GM21423 (cell line): ENCODE results near the gene PNPLA8.
"Not testable (repeated sequence)": the region's sequence is repeated elsewhere in the genome, so short reads cannot be mapped to it uniquely, and the experiment has no call there.

Experiments used
- ATAC-seq: cut with Tn5 transposase; IDR thresholded peaks from one replicate; pipeline ENCODE4 v1.9.1; 2021; ENCODE audit warnings: mild to moderate bottlenecking, moderate library complexity; ENCODE audit not compliant: unreplicated experiment

The PNPLA8 gene

DNA sequence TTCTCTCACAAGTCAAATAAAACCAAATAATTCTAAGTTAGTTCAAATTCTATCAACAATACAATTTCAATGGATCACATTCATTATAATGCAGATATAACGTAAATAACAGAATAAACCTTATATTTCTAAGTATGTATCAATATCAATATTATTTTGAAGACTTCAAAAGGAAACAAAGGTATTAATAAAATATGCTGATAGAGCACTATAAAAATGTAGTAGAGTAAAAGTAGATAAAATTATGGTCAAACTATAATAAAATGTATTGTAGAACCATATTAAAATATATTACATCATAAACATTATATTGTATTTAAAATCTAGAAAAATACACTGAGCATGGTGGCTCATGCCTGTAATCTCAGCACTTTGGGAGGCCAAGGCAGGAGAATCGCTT, 46.2 kb downstream of the PNPLA8 start:
- ATAC-seq, result no peak

DNA sequence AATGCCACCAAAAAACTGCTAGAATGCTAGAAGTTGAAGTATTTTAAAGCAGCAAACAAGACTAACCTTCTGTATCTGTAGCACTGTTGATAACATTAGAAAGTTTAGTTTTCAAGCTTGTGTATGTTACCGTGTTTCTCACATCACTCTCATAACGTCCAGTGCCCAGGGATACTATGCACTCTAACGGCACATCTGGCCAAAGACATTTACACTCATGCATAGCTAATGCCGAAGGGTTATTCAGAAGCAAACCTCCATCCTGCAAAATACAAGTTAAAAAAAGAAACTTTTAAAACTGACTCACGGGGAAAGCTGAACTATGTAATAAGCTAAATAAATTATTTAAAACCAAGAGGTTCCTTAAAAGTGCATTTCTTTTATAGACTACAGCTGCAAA, 46.8 kb downstream of the PNPLA8 start:
- ATAC-seq, result no peak

DNA sequence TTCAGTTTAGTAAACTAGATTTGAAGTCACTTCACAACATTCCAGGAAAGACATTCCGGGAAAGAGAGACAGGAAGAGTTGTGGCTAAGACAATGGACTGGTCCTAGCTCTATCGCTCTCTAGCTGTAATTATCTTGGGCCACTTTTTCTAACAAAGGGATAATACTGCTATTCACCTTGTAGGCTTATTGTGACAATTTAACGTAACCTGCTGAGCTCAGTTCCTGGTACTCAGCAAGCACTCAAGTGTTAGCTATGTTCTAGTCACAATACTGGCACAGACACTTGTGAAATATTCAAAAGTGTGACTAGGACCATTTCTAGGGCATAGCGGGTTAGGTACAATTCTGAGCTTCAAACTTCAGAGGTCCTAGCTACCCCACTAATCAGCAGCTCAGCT, 57.7 kb downstream of the PNPLA8 start:
- ATAC-seq, result no peak

DNA sequence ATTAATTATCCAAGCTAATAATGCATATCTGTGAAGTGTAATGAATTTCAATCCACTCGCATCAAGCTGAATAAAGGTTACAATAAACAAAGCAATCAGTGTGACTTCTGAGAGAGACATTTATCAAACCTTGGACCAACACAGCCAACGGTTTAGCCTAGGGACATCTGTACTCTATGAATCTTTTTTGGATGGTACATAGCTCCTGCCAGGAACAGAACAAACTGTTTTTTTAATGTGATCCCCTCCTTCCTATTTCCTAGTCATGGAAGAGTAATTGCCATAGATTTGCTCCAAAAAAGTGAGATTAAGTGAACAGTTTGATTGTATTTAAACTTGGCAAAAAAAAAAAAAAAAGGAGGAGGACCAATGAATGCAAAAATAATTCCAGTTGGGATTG, 58.5 kb downstream of the PNPLA8 start:
- no peak for ATAC-seq

DNA sequence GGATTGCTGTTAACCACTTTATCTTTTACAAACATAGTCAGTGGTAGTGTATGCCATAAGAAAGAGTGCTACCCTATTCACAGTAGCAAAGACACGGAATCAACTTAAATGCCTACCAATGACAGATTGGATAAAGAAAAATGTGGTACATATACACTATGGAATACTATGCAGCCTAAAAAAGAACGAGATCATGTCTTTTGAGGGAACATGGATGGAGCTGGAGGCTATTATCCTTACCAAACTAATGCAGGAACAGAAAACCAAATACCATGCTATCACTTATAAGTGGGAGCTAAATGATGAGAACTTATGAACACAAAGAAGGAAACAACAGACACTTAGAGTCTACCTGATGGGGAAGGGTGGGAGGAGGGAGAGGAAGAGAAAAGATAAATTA, 59.6 kb downstream of the PNPLA8 start:
- ATAC-seq, result not testable (repeated sequence)

DNA sequence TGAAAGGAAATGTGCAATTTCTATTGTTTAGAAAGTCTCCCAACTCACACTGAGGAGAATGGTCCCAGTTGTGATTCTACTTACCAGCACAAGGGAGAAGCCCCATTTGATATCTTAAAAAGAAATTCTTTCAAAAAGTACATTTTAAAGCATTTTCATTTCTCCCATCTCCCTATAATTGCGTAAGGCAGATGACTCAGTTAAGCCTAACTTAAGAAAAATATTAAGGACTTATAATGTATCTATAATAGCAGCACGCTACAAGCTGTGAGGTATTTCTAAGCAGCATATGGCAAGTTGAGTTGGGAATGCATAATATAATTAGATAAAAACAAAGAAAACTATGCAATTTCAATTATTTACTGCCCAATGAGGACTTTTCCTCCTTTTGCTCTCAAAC, 61.2 kb downstream of the PNPLA8 start:
- no peak for ATAC-seq

DNA sequence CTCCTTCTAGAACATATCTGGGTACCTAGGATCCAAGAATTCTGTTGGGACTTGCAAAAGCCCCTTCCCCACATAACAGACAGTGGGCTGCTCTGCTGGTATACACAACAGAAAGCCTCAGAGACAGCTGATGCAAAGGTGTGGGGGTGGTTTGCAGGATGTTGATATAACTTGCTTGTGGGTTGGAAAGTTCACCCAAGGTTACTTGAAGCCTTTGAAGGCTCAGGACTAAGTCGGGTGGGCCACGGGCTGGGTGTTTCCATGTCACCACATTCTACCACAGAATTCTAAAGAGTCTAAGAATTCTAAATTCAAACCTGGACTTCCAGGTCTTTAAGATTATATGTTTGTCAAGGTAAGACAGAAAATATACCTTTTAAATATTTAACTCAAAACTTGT, 62.3 kb downstream of the PNPLA8 start:
- no peak for ATAC-seq

DNA sequence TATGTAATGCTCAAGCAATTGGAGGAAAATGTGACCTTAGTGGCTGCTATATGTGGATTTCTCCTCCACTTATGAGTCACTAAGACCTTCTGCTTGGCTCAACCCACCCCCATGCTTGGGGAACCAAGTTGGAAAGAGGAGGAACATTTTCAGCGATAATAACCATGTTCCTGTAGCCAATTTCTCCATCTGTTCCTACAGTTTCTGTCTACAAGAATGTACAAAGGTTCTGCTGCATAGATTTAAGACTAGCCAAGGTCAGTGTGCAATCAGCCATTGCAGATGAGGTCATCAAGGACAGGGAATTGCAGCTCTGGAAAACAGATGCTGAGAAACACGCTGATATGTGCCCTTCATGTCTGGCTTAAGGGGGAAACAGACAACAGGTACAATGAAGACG, 64.1 kb downstream of the PNPLA8 start:
- no peak for ATAC-seq

DNA sequence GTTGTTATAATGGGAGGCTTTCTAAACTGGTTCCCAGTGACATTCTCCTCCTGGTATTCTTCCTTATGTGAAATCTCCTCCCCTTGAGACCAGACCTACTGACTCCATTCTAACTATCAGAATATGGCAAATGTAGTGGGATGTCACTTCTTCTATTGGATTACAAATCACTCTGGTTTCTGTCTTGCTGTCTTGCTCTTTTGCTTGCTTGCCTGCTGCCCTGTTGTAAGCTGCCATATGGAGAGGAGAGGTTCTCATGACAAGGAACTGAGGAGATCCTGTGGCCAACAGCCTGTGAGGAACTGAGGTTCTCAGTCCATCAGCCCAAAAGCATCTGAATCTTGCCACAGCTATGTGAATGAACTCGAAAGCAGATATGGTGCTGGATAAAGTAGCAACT, 65.0 kb downstream of the PNPLA8 start:
- ATAC-seq, result no peak

DNA sequence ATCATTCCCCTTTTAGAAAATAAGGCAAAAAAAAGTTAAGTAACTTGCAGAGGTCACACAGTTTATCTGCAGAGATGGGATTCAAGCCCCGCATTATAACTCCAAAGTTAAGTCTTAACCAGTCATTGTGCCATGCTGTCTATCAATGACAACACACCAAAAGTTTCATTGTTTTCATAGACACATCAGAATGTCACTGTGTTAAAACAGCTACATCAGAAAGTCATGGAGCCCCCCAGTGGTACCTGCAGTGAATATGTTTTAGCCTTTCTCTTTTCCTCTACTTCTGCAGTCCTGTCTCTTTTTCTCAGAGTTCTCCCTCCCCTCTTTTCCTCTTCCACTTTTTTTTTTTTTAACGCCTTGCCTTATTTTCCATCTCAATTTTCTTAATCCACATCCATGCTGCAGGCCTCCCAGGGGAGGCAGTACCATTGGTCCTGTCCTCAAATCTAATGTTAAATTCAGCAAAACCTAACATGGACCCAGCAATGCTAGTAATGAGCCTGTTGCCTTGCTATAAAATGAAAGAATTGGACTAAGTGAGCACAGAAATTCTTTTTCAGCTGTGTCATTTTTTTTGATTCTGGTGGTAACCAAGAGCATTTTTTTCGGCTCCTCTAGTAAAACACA, 65.9 kb downstream of the PNPLA8 start:
- ATAC-seq, result no peak

DNA sequence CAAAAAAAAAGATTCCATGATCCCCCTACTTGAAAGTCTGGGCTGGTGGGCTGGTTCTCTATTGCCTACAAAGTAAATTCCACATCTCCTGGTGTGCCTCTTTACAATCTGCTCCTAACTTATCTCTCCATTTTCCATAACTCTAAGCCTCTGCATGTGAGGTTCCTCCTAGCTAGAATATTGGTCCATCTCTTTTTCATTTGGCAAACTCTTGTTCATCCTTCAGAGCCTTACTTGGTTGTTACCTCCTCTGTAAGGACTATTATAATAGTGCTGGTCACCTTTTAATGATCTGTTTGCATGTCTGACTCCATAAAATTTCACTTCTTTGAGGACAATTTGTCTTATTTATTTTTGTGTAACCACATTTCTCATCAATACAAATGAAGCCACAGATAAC, 68.1 kb downstream of the PNPLA8 start:
- ATAC-seq, result no peak

DNA sequence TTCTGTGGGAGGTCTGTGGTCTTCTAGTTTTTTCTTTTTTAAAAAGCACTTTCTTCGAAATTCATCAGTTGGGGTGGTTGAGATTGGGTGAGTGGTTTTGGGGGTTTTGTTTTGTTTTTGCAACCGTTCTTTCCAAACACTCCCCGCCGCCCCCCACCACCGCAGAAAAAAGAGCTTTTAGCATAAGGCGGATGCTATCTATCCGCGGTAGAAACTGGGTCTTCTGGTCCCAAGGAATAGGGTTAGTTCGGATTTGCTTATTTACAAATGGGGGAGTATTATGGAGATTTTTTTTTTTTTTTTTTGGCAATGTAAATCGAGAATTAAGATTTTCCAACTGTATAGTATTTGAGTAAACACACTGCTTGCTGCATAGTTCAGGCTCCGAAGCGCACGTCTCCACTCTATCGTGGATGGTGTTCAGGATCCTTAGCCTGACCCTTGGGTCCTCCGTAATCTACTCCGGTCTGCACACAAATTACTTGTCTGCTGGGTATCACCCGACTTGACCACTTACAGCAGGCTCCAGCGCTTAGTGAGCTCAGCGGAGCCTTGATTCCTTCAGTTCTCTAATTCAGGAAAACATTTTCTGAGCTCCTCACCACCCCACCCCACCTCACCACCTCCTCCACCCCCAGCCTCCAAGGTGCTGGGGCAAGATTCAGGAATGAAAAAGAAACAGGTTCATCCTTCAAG, 68.9 kb downstream of the PNPLA8 start:
- no peak for ATAC-seq

DNA sequence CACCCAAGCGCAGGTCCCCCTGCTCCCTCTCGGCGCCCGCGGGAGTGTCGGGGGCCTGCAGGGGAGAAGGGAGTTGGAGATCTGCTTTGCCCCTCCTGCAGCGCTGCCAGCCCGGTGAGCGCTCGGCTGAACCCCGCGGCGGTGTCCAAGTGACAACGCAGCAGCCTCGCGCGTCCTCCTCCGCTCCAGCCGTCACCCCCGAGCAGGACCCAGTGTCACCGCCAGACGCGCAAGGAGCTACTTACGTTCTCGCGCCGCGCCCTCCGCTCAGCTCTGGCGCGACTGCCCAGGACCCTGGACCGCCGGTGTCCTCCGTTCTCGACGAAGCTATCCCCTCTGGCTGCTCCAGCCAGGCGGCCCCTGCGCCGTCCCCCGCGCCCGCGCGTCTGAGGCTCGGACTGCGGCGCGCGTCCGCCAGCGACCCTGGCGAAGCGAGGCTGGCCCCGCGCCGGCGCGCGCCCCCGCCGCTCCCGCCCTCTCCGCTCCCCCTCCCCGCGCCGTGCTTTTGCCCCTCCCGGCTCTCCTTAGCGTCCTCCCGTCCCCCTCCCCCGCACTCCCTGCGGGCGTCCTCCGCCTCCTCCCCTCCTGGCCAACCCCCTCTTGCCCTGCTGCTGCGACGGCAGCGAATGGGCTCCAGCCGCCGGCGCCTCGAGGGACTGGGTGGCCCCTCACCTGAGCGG, 69.8 kb downstream of the PNPLA8 start, which contains the start of gene NRCAM:
TSS of gene NRCAM (minus strand) at position 439 of the 680 bp plus-strand sequence. CDS start 216,372 bp downstream, outside the sequence.
- no peak for ATAC-seq

DNA sequence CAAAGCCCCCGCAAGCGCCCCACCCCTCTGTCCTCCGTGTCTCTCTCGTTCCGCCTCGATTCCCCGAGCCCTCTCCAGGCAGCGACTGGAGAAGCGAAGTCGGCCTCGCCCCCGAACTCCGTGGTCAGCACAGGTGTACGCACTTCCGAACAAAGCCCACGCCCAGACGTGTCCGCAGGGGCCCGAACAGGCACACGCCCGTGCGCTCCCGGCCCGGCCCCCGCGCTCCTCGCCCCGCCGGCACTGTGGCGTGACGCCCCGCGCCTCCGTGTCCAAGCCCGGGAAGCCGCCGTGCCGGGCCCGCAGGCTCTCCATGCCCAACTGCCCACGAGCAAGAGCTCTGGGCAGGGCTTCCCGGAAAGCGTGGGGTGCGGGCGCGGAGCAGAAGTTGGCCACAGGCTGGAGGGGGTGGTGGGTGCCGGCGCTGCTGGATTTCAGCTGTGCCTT, 70.4 kb downstream of the PNPLA8 start:
- no peak for ATAC-seq

DNA sequence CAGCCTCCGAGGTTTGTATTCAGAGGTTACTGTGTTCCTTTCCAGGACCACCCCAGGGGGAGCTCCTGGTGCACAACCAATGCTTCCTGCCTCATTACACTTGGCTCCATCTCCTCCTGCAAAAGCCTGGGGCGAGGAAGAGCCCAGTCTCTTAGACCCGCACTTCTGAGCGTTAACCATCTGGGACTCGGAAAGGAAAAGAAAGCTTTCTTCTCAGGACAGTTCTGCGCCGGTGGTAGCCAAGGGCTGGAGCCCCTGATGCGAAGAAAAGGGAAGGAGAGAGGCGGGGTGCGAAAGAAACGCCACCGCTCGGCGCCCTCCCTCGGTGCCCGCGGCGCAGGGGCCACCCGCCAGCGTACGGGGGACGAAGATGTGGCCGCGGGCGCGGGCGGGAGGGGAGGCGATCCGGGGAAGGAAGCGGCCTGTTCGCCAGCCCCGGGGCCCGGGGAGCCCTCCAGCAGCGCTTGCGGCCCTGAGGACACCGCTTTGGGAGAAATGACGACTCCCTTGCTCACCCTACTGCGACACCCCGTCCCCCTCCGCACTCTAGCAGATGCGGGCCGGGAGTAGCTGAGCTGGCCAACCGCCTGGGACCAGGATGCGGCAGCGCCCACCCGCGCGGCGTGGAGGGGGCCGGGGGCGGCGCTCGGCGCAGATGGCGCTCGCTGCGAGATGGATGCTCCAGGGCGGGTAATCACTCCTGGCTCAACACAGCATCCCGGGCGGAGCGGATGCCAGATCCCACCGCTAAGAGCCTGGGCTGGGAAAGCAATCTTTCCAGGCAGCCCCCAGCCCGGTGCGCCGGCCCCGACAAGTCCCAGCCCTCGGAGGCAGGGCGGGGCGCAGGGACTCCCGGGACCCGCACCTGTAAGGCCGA, 71.0 kb downstream of the PNPLA8 start:
- no peak for ATAC-seq

DNA sequence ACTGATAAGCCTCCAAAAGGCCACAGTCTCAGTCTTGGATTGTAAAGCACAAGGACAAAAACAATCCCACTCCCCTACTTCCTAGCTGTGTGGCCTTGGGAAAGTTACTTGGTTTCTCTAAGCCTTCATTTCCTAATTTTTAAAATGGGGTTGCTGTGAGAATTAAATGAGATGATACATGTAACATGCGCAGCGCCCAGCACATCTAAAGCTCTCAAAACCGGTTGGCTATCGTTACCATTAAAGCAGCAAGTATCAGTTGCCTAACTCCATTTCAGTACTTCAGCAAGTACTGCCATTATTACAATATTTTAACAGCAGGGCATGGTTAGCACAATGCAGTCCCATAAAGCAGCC, 71.6 kb downstream of the PNPLA8 start:
- no peak for ATAC-seq

DNA sequence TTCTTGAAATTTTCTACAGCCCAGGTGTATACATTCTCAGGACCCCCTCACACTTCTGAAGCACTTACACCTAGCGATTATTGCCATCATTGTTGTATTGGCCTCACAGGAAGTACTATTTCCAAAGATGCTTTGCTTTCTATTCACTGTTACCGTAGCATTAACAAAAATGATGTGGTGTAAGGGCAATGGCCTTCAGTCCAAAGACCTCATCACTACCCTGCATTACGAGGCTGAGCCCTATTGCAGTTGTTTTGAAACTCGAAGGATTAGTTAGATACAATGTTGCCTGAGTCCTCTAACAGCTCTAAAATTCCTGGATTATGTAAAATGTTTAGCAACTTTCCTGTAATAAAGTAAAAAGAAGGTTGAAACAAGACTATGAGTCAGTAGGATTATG, 72.6 kb downstream of the PNPLA8 start:
- ATAC-seq, result no peak

DNA sequence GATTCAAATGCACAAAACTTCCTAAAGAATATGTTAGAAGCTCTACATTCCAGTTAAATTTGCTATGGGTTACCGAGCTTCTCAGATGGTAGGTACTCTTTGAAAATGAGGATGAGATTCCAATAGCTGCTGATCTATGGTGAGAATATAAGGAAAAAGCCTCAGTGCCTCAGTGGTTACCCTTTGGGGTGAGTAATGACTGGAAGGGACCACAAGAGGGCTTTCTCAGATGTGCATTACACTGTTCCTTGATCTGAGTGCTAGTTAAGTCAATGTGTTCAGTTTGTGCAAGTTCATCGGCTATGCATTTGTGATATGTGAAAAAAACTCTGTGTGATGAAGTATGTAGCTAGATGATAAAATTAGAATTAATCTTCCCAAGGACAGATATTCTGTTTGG, 73.2 kb downstream of the PNPLA8 start:
- ATAC-seq, result peak; percentile 37

DNA sequence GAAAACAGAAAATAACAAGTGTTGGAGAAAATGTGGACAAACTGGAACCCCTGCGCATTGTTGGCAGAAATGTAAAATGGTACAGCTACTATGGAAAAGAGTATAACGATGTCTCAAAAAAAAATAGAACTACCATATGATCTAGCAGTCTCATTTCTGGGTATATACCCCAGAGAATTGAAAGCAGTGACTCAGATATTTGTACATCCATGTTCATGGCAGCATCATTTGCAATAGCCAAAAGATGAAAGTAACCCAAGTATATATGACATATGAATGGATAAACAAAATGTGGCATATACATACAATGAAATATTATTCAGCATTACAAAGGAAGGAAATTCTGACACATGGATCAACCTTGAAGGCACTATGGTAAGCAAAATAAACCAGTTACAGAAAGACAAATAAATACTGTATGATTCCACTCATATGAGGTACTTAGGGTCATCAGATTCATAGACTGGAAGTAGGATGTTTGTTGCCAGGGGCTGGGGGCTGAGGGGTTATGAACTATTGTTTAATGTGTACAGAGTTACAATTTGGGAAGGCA, 74.6 kb downstream of the PNPLA8 start:
- ATAC-seq, result no peak

DNA sequence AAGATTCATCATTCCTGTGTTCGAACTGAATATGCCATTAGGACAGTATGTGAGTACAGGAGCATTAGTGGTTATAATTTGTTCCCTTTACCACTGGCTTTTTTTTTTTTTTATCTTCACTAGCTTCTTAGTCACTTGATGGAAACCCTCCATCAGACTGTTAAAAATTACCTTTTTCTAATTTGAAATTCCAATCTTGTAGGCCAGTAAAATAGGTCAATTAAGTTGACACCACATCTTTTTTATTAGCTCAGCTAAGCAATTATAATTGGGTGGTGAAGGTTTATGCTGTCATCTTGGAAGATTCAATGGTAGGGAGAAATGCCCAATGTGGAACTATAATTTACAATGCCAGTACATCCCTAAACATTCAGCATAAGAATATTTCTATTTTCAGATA, 75.8 kb downstream of the PNPLA8 start:
- no peak for ATAC-seq

DNA sequence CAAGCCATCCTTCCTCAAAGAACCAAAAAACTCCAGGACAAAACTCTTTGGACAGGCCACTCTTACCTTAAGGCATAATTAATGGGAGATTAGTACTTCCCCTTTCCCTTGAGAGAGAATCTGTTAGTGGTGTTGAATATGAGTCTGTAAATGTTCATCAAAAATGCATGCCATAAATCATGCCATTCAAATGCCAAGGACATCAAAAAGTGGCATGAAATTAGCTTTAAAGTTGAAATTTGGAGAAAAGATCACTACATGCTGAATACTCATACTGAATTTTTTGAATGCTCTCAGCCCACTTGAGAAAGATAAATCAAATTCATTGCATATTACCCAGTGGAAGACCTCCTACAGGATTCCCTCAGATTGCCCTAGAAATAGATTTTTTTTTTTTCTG, 76.4 kb downstream of the PNPLA8 start:
- ATAC-seq, result no peak
